ENCODE data around the gene ZCWPW2.

Gene ZCWPW2

DNA sequence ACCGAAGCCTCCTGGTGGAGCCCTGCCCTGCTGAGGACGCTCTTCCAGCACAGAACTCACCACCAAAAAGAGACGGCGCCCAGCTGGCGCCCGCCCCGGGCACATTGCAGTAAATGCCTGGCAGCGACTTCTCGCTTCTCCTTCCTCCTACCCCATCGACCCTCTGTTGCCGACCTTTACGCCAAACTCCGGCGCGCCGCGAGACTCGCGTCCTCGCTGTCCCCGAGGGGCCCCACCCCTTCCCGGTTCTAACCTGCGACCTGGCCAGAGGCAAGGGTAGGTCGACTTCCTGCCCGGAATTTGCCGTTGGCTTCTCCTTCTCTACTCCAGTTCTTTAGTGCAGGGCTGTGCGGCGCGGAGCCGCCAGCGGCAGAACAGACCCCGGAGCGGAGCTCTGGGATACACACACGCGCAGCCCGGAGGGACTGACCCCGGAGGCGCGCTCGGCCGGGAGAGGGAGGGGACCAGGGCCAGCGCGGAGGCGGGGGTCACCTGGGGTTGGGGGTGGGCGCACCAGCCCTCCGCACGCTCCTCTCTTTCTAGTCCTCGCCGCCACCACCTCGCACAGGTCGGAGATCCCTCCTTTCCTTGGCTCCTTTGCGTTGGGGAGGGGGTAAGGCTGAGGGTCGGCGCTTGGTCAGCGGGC is 226.7 kb downstream of the ZCWPW2 start:
- Mint-ChIP-seq H3K27ac (no peak overlapping the region), H3K4me3 (no peak overlapping the region), H3K4me1 (peaks cover 3% of the 10 kb centered on the region), H3K9me3 (no peaks in the 10 kb centered on the region), H3K27me3 (peaks cover 56% of the 10 kb centered on the region), H3K36me3 (ENCODE audit: low read depth) (peaks cover 2% of the 10 kb centered on the region)
- DNase-seq (no peak), ATAC-seq (no peak)

Measured in activated naive CD8-positive, alpha-beta T cell treated with anti-CD3 and anti-CD28 coated beads, Interleukin-2, amount 50 U/mL, for 24 hours (primary cell).